Thyroid gland (tissue), 4 donors: ENCODE data around the gene C11orf98.

Source experiments
- CTCF ChIP-seq, 6 experiments: fragments of 200-600 bp in 3 of 6; fragments of 450-650 bp in 3 of 6; sonication (generic) in 3 of 6; IDR thresholded peaks; one replicate each; pipeline ENCODE4 v1.5.1; 2016 to 2019; ENCODE audit warnings: antibody characterized with exemption in 6 of 6, mild to moderate bottlenecking in 2 of 6, inconsistent platforms in 1 of 6, moderate library complexity in 1 of 6
- POLR2A ChIP-seq, 2 donors: fragments of 450-650 bp; IDR thresholded peaks; one replicate each; pipeline ENCODE4 v1.6.1; 2017; ENCODE audit warnings: antibody characterized with exemption in 2 of 2, mild to moderate bottlenecking in 2 of 2, moderate library complexity in 1 of 2

GRCh38 chr11:62614275-62614674, 50.7 kb downstream of the C11orf98 start:
- TF ChIP-seq POLR2A (IDR thresholded peaks at IDR 0.05): no peak
- TF ChIP-seq CTCF (IDR thresholded peaks at IDR 0.05): no peak
